Measurements from ENCODE around the gene KCNIP4.

Gene KCNIP4

GRCh38 chr4:21552455-21552854 lies 396.1 kb downstream of the KCNIP4 start:
- TF ChIP-seq CTCF (conservative IDR thresholded peaks at IDR 0.05; ENCODE audit: low read depth, low read length), result no peak
- H3K4me3 ChIP-seq (ENCODE audit: low read length), result no peak overlapping the region
- DNase-seq (ENCODE audit: low read depth), result no peak

GRCh38 chr4:21544955-21545354 lies 403.6 kb downstream of the KCNIP4 start:
- TF ChIP-seq CTCF (conservative IDR thresholded peaks at IDR 0.05; ENCODE audit: low read depth, low read length), result no peak

GRCh38 chr4:21544415-21544814 lies 404.2 kb downstream of the KCNIP4 start:
- H3K4me3 ChIP-seq (ENCODE audit: low read length), result no peak overlapping the region
- DNase-seq (ENCODE audit: low read depth), result peak; percentile 19
- TF ChIP-seq CTCF (conservative IDR thresholded peaks at IDR 0.05; ENCODE audit: low read depth, low read length), result no peak

More at GRCh38 chr4:21544955-21545354, 403.6 kb downstream of the KCNIP4 start:
- H3K4me3 ChIP-seq (ENCODE audit: low read length), result no peak overlapping the region
- DNase-seq (ENCODE audit: low read depth), result no peak

GRCh38 chr4:21543514-21543913 lies 405.1 kb downstream of the KCNIP4 start:
- DNase-seq (ENCODE audit: low read depth), result no peak
- TF ChIP-seq CTCF (conservative IDR thresholded peaks at IDR 0.05; ENCODE audit: low read depth, low read length), result no peak
- no peak overlapping the region for H3K4me3 ChIP-seq (ENCODE audit: low read length)

GRCh38 chr4:21535898-21536297 lies 412.7 kb downstream of the KCNIP4 start:
- DNase-seq (ENCODE audit: low read depth), result no peak
- no peak for TF ChIP-seq CTCF (conservative IDR thresholded peaks at IDR 0.05; ENCODE audit: low read depth, low read length)
- H3K4me3 ChIP-seq (ENCODE audit: low read length), result no peak overlapping the region

- H3K4me3 ChIP-seq (ENCODE audit: low read length), result no peak overlapping the region
- no peak for DNase-seq (ENCODE audit: low read depth)
- TF ChIP-seq CTCF (conservative IDR thresholded peaks at IDR 0.05; ENCODE audit: low read depth, low read length), result no peak
Measured at GRCh38 chr4:21531048-21531447, 417.5 kb downstream of the KCNIP4 start.

- H3K4me3 ChIP-seq (ENCODE audit: low read length), result no peak overlapping the region
- no peak for DNase-seq (ENCODE audit: low read depth)
- TF ChIP-seq CTCF (conservative IDR thresholded peaks at IDR 0.05; ENCODE audit: low read depth, low read length), result no peak
Measured at GRCh38 chr4:21529214-21529613, 419.4 kb downstream of the KCNIP4 start.

Data from retinal pigment epithelial cell (primary cell).